ENCODE results near the gene SULF2. TPM values are rescaled to one million over a fixed set of nuclear protein-coding genes. Genes with fewer than 3 reads are reported as not detected.
A peak's percentile ranks its signal among the peaks of the same experiment; 100 is the strongest.

The SULF2 gene
- total and polyA plus RNA-seq, 2 of the 13 experiments (the other 11 are each of a cell fraction or from before 2014, with no cell fraction given), result 7.2 to 50.9 TPM

GRCh38 chr20:47662483-47663353 is 122.6 kb downstream of the SULF2 start (continued):
- TF ChIP-seq HOXA7 (CRISPR knock-in tag; IDR thresholded peaks at IDR 0.05) (0 out of 2 replicates have a peak, but pooled peaks have one; percentile 47), ZNF720 (CRISPR knock-in tag; IDR thresholded peaks at IDR 0.05) (no peak), ZNF484 (CRISPR knock-in tag; IDR thresholded peaks at IDR 0.05; ENCODE audit: borderline replicate concordance, low read depth) (0 out of 2 replicates have a peak, but pooled peaks have one; percentile 43), HOXA3 (CRISPR knock-in tag; IDR thresholded peaks at IDR 0.05) (no peak), MEF2D (CRISPR knock-in tag; IDR thresholded peaks at IDR 0.05) (0 out of 2 replicates have a peak, but pooled peaks have one; percentile 12), ZNF672 (CRISPR knock-in tag; IDR thresholded peaks at IDR 0.05) (peak; percentile 25; the same call in 1 of the 2 replicates), ZC3H13 (CRISPR knock-in tag; IDR thresholded peaks at IDR 0.05) (0 out of 2 replicates have a peak, but pooled peaks have one; percentile 43), ZBTB20 (CRISPR knock-in tag; IDR thresholded peaks at IDR 0.05; ENCODE audit: borderline replicate concordance, low read depth) (0 out of 2 replicates have a peak, but pooled peaks have one; percentile 18)

- H3K4me3 ChIP-seq (replicated peaks in 1 of 3; ENCODE audit: insufficient read depth in 1 of 3, low read depth in 2 of 3, low read length in 3 of 3), result no peak overlapping the region
- H4K20me1 ChIP-seq (ENCODE audit: insufficient read depth, low read length), result no peaks in the 10 kb centered on the region
- TF ChIP-seq KDM5B (CRISPR knock-in tag; IDR thresholded peaks at IDR 0.05; ENCODE audit: borderline replicate concordance) (no peak), POLR2A (IDR thresholded peaks at IDR 0.05; ENCODE audit: insufficient read depth in 1 of 2, low read depth in 2 of 2, low read length in 2 of 2) (0 out of 4 replicates have a peak, but pooled peaks of 1 of the 2 experiments have one; percentile 26)
- no peaks in the 10 kb centered on the region for H3K9me3 ChIP-seq (ENCODE audit: low read length)
- FAIRE-seq (no peak), DNase-seq (ENCODE audit: low spot score) (no peak), ATAC-seq (no peak)
- no peak overlapping the region for H3K9ac ChIP-seq (ENCODE audit: insufficient read depth, low read depth, low read length)
- no peaks in the 10 kb centered on the region for H3K79me2 ChIP-seq (ENCODE audit: insufficient read depth, low read length)
- intact Hi-C loops (cut with micrococcal nuclease; ENCODE audit: unreplicated experiment), result no loop called here
- peaks cover 4 to 33% of the 10 kb centered on the region in 2 experiments; a peak in 3 of 5 replicates for H3K36me3 ChIP-seq (replicated peaks in 1 of 2; ENCODE audit: control insufficient read depth in 1 of 2, insufficient read depth in 2 of 2, low read length in 2 of 2)
- WGBS (ENCODE audit: low lambda C conversion rate), result 95% methylated on average over 7 of the region's 7 CpGs
- in situ Hi-C loops (cut with HindIII; ENCODE audit: extremely low pct_ligation_motif_present, low pct_unique_long_range_greater_than_20kb), result no loop called here
- peaks cover 39% of the 10 kb centered on the region for H3K4me1 ChIP-seq (ENCODE audit: insufficient read depth, low read length)
- ChIA-PET CTCF (ENCODE audit: low intra/inter-chr PET ratio, low total read pairs) (no interaction called here), POLR2A (no interaction called here)
- H2AFZ ChIP-seq (ENCODE audit: low read length), result no peak overlapping the region
- no peaks in the 10 kb centered on the region for H3K27me3 ChIP-seq (ENCODE audit: control insufficient read depth in 1 of 2, insufficient read depth in 2 of 2, low read length in 2 of 2)
- H3K4me2 ChIP-seq (ENCODE audit: low read depth, low read length), result no peak overlapping the region
- BruUV-seq (replicated peaks), result no TSS peak
- no peak overlapping the region for H3K27ac ChIP-seq (ENCODE audit: extremely low read length, insufficient read depth, low read length)
Observed at GRCh38 chr20:47661714-47662113, 123.6 kb downstream of the SULF2 start.

Measured in HepG2 (cell line).